Measurements from ENCODE around the gene PPP1R12B. TPM values are rescaled to one million over a fixed set of nuclear protein-coding genes. Genes with fewer than 3 reads are reported as not detected.
"Not testable (repeated sequence)": the region's sequence is repeated elsewhere in the genome, so short reads cannot be mapped to it uniquely, and the experiment has no call there.

Gene PPP1R12B
- total and polyA plus RNA-seq, 8 donors: 4.4 to 29.4 (median 13.7) TPM

DNA sequence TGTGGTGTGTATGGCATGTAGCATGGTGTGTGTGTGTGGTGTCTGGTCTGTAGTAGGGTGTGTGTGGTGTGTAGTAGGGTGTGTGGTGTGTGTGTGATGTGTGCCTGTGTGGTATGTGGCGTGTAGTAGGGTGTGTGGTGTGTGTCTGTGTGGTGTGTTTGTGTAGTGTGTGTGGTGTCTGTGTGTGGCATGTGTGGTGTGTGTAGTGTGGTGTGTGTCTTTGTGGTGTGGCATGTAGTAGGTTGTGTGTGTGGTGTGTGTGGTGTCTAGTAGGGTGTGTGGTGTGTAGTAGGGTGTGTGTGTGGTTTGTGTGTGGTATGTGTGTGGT is 276.2 kb downstream of the PPP1R12B start:
- intact Hi-C loops (cut with DNase I): no loop called here
- peak in 1 of 4 donors; percentile 3 for ATAC-seq
- no peak for FAIRE-seq
- H3K36me3 ChIP-seq: no peaks in the 10 kb centered on the region
- 55 to 85% methylated on average over 1 of the region's 1 CpG for WGBS, 2 donors
- DNase-seq: peak in 1 of 6 donors; percentile 24
- no peak overlapping the region for H3K27ac ChIP-seq
- no peaks in the 10 kb centered on the region for H3K27me3 ChIP-seq
- H3K9me3 ChIP-seq: no peaks in the 10 kb centered on the region
- no peak overlapping the region for H3K4me3 ChIP-seq
- TF ChIP-seq, protein P1, sequence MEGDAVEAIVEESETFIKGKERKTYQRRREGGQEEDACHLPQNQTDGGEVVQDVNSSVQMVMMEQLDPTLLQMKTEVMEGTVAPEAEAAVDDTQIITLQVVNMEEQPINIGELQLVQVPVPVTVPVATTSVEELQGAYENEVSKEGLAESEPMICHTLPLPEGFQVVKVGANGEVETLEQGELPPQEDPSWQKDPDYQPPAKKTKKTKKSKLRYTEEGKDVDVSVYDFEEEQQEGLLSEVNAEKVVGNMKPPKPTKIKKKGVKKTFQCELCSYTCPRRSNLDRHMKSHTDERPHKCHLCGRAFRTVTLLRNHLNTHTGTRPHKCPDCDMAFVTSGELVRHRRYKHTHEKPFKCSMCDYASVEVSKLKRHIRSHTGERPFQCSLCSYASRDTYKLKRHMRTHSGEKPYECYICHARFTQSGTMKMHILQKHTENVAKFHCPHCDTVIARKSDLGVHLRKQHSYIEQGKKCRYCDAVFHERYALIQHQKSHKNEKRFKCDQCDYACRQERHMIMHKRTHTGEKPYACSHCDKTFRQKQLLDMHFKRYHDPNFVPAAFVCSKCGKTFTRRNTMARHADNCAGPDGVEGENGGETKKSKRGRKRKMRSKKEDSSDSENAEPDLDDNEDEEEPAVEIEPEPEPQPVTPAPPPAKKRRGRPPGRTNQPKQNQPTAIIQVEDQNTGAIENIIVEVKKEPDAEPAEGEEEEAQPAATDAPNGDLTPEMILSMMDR (IDR thresholded peaks at IDR 0.05): no peak
- H3K4me1 ChIP-seq: no peaks in the 10 kb centered on the region

DNA sequence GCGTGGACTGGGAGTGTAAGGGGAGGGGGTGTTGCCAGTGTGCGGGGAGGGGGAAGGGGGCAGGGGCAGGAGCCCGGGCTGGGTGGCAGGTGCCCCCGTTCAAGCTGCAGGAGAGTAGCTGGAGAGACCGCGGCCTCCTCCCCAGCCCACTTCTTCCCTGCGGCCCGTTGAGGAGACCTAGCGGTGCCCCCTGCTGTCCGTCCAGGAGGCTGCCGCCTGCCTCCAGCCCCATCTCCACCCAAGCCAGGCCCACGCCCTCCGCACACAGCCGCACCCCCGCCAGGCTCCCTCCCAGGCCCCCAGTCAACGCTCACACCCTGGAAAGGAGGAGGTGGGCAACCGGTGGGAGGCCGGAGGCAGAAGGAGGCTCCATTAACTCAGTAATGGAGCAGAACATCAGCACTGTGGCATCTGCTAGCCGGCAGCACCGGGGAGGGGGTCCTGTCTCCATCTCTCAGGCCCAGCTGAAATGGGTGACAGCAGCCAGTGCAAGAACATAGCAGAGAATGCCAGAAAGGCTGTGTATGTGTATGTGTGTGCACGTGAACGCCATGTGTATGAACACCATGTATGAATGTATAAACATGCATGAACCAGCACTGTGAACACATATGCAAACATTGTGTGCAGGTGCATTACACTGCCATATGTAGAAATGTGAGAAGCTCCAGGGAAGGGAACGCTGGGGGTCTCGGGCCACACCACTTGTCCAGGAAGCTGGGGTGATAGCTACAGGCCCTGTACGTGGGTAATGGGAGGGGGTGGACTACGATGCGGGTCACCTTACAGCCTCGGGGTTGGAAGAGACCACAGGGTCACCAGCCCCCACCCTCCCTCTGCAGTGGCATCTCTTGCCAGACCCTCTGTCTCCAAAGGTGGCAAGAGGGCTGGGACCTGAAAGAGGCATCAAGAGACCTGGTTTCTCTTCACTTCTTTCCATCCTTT is 277.2 kb downstream of the PPP1R12B start:
- no peak overlapping the region for H3K27ac ChIP-seq
- no peaks in the 10 kb centered on the region for H3K9me3 ChIP-seq
- no peak overlapping the region for H3K4me3 ChIP-seq
- FAIRE-seq (no peak), ATAC-seq (peak; percentile 85 to 94 (median 90)), DNase-seq (peak; percentile 52 to 87 (median 64))
- H3K4me1 ChIP-seq: no peaks in the 10 kb centered on the region
- intact Hi-C loops (cut with DNase I): no loop called here
- no peaks in the 10 kb centered on the region for H3K27me3 ChIP-seq
- no peaks in the 10 kb centered on the region for H3K36me3 ChIP-seq
- 28 to 32% methylated on average over 25 to 28 of the region's 28 CpGs for WGBS, 2 donors
- TF ChIP-seq, protein P1 (IDR thresholded peaks at IDR 0.05): peak; percentile 32 to 57 (median 44)

DNA sequence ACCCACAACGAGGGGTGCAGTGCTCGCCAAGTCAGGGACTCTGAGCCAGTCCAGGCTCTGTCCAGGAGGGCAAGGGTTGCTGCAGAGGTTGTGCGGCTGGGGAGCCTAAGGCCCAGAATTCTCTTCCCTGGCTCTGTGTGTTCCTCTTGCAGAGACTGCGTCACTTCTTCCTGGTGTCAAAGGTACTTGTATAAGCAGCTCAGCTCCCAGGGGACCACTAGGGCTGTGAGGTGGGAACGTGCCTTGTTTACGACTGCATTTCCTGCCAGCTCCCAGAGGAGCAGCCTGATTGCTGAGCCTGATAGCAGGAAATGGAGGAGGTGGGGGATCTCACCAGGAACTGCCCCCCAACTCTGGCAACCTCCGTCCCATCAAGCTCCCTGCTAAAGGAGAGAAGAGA is 278.5 kb downstream of the PPP1R12B start:
- ATAC-seq; H3K27ac ChIP-seq; H3K27me3 ChIP-seq; intact Hi-C loops (cut with DNase I); H3K9me3 ChIP-seq; H3K4me3 ChIP-seq; H3K4me1 ChIP-seq; FAIRE-seq; H3K36me3 ChIP-seq: not testable (repeated sequence)
- 50 to 58% methylated on average over 7 of the region's 7 CpGs for WGBS, 2 donors
- DNase-seq: peak in 1 of 6 donors; percentile 30

DNA sequence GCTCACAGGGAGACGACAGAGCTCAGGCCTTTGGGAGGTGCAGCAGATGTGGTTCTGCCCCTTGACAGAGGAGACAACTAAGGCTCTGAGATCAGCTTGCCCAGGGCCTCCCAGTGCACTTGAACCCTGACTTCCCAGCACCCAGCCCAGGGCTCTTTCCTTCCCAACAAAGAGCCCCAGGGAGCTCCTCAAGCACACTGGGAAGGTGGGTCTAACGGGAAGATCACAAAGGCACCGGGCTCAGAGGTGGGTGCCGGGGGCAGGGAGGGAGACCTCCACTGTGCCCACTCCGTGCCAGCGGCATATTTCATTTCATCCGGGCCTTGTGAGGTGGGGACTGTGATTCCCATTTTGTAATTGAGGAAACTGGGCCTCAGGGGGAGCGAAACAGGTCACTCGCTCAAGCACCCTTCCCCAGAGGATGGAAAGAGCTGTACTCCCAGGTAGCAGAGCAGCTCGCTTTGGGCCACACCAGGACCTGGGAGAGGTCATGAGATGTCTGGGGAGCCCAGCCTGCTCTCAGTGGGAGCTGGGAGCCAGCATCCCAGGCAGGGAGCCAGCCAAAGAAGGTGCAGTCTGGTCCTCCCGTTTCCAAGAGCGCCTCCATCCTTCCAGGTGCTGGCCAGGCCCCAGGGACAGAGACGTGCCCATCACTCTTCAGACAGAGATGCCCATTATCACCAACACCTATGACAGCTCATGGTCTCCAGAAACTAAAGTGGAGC is 279.5 kb downstream of the PPP1R12B start:
- WGBS, 2 donors: 69 to 80% methylated on average over 13 of the region's 13 CpGs
- intact Hi-C loops (cut with DNase I): no loop called here

DNA sequence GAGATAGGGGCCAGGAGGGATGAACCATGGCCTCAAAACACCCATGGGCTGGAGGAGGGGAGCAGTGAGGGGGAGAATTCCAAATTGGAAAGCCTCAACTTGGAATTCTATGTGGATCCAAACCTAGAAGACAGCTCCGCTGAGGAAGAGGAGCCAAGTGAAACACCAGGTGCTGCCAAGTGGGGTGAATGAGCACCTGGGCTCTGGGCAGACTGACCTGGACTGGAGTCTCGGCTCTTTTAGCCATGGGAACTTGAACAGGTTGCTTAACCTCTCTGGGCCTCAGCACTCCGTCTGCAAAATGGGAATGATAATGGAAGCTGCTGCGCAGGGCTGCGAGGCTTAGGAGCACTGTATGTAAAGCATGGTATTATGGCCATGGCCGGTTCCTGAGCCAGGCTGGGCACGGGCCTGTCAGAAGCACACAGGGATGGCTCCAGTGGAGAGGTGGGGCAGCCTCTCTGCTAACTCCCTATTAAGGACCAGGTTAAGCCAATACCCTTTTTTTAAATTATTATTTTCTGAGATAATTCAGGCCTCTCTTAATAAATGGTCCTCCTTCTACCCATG is 280.2 kb downstream of the PPP1R12B start:
- intact Hi-C loops (cut with DNase I): no loop called here
- H3K9me3 ChIP-seq: no peaks in the 10 kb centered on the region
- H3K4me1 ChIP-seq: no peaks in the 10 kb centered on the region
- TF ChIP-seq, protein P1 (IDR thresholded peaks at IDR 0.05): no peak
- FAIRE-seq (no peak), ATAC-seq (no peak), DNase-seq (peak in 1 of 6 donors; percentile 35)
- H3K36me3 ChIP-seq: no peaks in the 10 kb centered on the region
- 59 to 75% methylated on average over 7 of the region's 7 CpGs for WGBS, 2 donors
- no peaks in the 10 kb centered on the region for H3K27me3 ChIP-seq
- H3K27ac ChIP-seq: no peak overlapping the region
- H3K4me3 ChIP-seq: no peak overlapping the region

More for the DNA sequence above, 279.5 kb downstream of the PPP1R12B start:
- TF ChIP-seq, protein P1 (IDR thresholded peaks at IDR 0.05): no peak
- no peak overlapping the region for H3K4me3 ChIP-seq
- no peaks in the 10 kb centered on the region for H3K9me3 ChIP-seq
- DNase-seq (peak in 1 of 6 donors; percentile 45), FAIRE-seq (no peak), ATAC-seq (no peak)
- no peaks in the 10 kb centered on the region for H3K4me1 ChIP-seq
- H3K27ac ChIP-seq: no peak overlapping the region
- no peaks in the 10 kb centered on the region for H3K36me3 ChIP-seq
- no peaks in the 10 kb centered on the region for H3K27me3 ChIP-seq

DNA sequence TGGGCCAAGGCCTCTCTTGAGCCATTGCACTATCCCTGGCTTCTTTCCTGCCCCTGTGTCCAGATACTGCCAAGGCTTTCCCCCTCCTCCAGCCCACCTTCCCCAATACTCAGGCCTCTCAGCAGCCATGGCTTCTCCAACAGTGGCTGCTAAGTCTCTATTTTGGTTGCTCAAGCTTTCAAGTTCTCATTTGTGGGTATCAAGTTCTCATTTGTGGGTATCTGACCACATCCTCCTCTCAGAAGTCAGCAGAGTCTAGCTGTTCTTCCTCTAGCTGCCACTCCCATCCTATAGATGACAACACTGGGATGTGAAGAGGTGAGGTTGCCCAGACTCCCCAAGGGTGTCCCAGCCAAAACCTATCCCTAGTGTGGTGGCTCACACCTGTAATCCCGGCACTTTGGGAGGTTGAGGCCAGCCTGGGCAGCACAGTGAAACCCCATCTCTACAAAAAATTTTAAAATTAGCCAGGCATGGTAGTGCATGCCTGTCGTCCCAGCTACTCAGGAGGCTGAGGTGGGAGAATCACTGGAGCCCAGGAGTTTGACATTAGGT is 280.8 kb downstream of the PPP1R12B start:
- 64 to 74% methylated on average over 2 of the region's 2 CpGs for WGBS, 2 donors
- DNase-seq (peak in 1 of 6 donors; percentile 20), ATAC-seq (peak in 2 of 4 donors; percentile 26 to 37)
- H3K4me3 ChIP-seq; intact Hi-C loops (cut with DNase I); H3K4me1 ChIP-seq; H3K36me3 ChIP-seq; H3K27me3 ChIP-seq; H3K9me3 ChIP-seq; H3K27ac ChIP-seq; FAIRE-seq: not testable (repeated sequence)

DNA sequence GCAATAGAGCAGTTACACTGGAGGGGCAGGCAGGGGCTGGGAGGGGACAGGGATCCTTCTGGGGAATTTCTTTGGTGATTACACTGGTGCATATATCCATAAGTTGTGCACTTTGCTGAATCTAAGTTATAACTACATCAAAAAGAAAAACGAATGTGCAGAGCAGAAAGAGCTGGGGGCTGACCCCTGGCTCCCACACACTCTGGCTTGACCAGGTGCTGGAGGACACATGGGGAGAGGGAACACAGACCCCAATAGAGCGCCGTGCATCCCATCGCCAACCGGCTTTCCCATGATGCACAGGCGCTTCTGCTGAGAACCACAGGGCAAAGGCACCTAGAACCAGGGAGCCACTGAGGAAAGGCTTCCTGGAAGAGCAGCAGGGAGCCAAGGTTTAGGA is 281.6 kb downstream of the PPP1R12B start:
- H3K27me3 ChIP-seq; H3K36me3 ChIP-seq; FAIRE-seq; H3K27ac ChIP-seq; H3K4me3 ChIP-seq; intact Hi-C loops (cut with DNase I); H3K4me1 ChIP-seq; ATAC-seq; H3K9me3 ChIP-seq: not testable (repeated sequence)
- peak in 1 of 6 donors; percentile 20 for DNase-seq
- 66 to 68% methylated on average over 6 of the region's 6 CpGs for WGBS, 2 donors
